ENCODE data around the gene FILIP1L. TPM values are rescaled to one million over a fixed set of nuclear protein-coding genes. Genes with fewer than 3 reads are reported as not detected.
A peak's percentile ranks its signal among the peaks of the same experiment; 100 is the strongest.

Gene FILIP1L
- total RNA-seq, 2 donors from 2014 or later = 77.0 to 86.6 TPM

DNA sequence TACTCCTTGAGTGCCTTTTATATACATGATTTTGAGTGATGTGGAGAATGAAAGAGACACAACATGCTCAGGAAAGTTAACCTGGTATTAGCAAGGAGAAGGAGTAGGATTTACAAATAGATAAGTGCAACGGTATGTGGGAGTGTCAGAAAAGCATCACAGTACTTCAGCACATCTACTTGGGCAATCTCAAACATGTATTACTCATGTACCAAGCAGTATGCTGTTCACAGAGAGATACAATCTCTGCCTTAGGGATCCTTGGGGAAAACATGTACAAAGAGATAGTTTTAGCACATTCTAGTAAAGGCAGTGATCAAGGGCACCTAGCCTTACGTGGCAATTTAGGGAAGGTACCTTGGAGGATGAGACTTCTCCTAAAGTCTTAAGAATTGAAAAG, 146.5 kb downstream of the FILIP1L start:
- intact Hi-C loops (cut with DNase I) = no loop called here
- DNase-seq = no peak
- ATAC-seq = peak in 1 of 2 donors; percentile 63

DNA sequence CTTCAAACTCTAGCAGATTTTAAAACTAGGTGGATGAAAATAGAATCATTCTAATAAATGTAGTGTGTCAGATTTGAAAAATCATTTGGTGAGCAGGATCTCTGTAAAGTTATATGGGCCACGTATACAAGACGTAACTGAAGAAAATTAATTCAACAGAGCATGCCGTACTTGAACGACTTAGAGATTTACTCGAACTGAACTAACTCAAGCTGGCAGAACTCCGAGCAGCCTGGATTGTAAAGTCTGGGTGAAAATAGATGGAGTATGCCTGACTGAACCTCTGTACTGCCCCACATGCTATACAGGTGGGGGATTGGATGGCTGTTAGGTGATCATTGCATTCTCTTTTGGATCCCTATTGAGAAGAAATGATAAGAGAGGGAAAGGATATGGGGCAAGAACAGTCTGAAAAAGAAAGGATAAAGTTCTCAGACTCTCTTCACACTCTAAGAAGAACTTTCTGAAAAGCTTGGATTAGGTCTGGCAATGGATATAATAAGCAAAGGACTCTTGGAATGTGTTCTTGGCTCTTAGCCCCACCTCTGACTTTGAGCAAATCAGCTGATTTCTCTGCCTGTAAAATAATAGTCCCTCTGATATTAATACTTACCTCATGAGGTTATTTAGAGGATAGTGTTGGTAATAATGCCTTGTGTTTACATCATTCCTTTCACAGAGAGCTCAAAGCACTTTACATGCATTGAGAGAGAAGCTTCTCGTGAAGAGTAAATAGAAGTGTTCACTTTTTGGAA, 147.5 kb downstream of the FILIP1L start:
- ATAC-seq (peak; percentile 22 to 56), DNase-seq (no peak)
- intact Hi-C loops (cut with DNase I) = no loop called here

DNA sequence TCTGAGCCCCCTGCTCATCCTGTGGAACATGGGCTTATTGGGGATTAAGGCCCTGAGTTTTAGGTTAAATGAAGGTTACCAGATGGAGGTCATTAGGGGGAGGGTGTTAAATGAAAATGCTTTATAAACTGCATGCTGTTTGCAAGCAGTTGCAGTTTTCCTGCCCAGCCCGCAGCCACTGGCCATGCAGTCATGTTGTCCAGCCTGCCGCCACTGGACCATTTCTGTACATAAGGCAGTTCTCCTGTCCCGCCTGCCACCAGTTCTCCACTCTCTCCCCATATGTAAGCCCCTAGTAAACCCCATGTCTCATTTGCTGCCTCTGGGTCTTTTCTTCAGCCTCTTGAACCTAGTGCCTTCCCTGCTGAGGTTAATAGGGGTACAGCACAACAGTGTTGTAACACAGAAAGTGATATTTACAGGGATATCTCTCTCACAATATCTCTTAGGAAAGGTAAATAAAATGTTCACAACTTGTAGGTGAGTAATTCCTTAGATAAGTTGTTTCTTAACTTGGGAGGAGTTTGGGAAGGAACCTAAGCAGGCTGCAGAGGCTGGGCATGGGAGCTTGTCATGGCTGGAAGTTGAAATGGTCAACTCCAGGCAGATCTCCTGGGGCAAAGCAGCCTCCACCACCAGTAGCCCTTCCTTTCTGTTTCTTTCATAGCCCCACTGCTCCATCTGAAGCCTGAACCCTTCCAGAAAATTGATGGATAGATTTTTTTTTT, 148.5 kb downstream of the FILIP1L start:
- peak in 1 of 2 donors; percentile 58 for ATAC-seq
- no peak for DNase-seq
- intact Hi-C loops (cut with DNase I) = no loop called here

DNA sequence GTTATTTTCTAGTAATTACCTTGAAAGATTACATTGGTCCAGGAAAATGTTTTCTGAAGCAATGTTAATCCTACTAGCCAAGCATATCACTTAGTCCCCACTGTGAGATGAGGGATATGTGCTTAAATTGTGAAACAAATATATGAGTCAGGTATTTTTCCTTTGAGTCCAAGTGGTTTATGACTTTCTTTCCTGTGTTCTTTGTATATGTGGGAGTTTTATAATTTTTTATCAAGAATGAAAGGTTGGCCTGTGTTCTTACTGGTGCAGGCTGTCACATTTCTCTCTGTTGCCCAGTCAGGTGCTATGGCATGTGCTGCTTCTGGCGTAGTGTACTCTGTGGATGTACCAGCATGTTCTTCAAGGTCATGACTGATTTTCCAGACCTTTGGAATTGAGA, 149.2 kb downstream of the FILIP1L start:
- DNase-seq = no peak
- intact Hi-C loops (cut with DNase I) = no loop called here
- peak; percentile 48 to 77 for ATAC-seq

DNA sequence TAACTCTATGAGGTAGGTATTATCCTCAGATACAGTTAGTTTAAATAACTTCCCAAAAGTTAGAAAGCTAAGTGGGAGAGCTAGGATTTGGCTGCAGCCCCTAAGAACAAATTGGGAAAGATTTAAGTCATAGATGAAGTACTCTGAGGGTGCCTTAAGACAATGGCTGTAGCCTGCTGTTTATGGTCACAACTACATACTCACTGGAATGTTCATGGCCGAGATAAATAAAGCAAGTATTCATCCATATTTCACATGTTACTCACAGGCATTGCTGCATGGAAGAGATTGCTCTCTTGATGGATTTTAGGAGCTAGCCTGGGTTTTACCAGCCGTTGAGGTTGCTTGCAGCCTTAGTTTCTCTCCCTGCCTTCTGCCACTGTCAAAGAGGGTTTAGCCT, 151.6 kb downstream of the FILIP1L start:
- intact Hi-C loops (cut with DNase I) = no loop called here
- DNase-seq = no peak
- no peak for ATAC-seq

DNA sequence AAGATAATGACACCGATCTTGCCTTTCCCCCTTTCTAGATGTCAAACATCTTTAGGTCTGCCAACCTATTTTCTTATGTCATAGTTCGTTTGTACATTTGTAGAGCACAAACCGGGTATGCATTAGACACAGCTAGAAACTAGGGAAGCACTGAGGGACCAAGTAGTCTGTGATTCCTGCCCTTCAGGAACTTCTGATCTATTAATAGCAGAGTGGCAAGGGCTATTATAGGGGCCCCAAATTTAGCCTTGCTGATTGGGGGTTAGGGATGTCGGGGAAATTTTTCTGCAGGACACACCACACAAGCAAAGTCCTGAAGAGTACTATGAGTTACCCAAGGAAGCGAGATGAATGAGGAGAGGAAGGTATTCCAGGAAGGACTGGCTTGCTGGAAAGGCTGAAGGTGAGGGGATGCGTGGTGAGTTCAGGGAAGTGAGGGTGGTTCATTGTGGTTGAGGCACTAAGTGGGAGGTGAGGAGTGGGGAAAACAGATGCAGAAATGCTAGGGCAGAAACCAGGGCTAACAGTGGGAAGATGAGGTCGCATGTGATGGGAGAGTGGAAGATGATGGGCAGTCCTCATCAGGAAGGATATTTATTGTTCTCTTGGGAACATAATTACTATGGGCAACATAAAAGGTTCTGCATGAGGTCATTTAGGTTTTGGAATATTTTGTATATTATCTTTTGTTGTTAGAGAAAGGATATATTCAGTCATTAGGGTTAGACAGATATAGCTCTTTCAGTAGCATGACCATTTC, 152.4 kb downstream of the FILIP1L start:
- DNase-seq = no peak
- no peak for ATAC-seq
- intact Hi-C loops (cut with DNase I) = no loop called here

DNA sequence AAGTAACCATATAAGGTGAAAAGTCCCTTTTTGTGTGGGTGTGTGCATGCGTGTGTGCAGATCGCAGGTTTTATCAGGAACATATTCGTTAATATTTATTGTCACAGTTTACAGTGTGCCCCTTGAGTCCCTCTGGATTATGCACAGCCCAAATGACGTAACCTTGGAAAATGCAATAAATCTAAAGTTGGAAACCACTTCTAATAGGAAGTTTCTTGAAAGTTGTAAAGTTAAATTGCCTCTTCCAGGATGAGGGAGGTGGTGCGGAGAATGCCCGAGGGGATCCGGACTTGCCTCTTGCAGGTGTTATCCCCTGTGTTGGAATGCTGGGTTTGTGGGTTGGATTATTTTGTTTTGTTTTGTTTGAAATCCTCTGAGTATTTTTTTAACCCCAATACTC, 153.4 kb downstream of the FILIP1L start:
- DNase-seq (no peak), ATAC-seq (no peak)
- intact Hi-C loops (cut with DNase I) = no loop called here

DNA sequence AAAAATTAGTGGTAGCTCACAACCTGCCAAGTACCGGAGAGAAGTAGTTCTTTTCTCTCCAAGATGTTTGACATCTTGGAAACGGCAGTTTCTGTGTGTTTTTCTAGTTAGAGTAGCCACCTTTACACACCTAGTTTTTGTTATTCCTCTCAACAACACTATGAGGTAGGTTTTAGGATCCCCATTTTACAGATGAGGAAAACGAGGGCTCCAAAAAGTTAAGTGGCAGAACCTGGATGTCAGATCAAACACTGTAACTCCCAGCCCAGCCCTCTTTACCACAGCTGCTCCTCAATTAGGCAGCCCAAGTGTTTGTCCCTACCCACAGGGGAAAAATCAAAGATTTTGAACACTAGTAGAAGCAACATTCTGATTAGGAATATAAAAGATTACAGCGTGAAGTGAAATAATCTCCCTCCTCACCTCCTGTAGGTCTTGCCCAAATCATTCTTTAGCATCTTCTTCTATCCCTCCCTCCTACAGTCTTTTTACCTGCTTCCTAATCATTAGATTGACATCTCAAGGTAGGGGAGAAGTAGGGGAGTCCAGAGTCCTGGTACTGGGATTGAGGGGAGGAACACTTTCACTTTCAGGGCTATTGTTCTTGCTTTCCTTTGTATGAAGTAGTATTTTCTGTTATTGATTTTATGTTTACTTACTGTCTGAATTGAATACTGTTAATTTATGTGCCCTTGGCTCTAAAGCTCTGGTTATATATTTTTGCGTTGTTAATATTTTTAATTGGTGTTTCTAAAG, 154.0 kb downstream of the FILIP1L start:
- DNase-seq (no peak), ATAC-seq (no peak)
- intact Hi-C loops (cut with DNase I) = no loop called here

DNA sequence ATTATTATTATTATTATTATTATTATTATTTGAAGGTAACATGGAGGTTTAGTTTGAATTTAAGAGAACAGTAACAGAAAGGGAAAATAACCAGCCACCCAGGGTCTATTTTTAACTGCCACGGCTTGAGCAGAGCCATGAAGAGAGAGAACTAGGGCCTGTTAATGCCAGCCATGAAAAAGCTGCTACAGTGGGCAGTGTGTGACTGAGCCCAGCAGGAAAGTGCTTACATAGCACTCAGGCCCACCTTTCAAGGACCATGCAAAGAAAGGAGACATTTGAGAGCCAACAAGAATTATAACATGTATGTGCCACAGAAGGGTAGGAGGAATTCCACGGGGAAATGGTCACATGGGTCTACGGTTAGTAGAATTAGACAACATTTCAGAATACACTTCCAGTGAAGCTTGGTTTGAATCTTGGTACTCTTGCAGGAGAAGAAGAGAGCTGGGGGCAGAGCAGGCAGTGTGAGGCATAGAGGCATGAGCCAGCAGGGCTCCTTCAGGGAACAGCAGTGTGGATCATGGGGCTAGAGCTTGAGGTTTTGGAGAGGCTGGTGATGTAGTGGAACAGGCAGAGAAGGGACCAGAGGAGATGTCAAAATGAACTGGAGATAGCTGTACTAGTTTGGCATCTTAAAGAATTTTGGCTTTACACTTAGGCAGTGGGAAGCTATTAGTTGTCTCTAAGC, 155.9 kb downstream of the FILIP1L start:
- no peak for DNase-seq
- intact Hi-C loops (cut with DNase I) = loop anchor here in 1 of 2 donors (10.0 kb wide), 1 partner anchor 86 kb away; no protein-coding TSS in a partner anchor
- peak; percentile 52 to 56 for ATAC-seq

DNA sequence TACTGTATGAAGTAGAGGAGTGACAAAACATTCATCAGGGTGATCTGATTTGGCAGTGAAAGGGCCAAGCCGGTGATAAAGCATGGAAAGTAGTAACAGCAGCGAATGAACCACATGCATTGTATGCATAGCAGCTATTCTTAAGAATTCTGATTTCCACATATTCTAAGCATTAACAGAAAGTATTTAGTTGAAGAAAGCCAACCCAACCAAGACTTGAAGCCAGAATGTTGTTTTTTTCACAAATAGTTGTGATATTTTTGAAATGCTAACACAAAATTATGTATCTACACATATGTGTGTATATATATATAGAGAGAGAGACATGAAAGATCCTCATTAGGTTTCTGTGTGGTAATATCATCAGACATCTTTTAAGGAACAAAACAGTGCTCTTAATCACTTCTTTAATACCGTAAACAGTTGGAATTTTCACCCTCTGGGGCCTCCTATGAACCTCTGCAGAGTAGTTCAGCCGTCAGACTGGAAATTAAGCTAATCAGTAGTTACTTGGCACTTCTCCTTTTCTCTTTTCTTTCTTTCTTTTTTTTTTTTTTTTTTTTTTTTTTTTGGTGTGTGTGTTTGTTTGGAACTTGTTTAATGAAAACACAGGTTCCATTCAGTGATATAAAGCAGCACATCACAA, 157.0 kb downstream of the FILIP1L start:
- no peak for DNase-seq

DNA sequence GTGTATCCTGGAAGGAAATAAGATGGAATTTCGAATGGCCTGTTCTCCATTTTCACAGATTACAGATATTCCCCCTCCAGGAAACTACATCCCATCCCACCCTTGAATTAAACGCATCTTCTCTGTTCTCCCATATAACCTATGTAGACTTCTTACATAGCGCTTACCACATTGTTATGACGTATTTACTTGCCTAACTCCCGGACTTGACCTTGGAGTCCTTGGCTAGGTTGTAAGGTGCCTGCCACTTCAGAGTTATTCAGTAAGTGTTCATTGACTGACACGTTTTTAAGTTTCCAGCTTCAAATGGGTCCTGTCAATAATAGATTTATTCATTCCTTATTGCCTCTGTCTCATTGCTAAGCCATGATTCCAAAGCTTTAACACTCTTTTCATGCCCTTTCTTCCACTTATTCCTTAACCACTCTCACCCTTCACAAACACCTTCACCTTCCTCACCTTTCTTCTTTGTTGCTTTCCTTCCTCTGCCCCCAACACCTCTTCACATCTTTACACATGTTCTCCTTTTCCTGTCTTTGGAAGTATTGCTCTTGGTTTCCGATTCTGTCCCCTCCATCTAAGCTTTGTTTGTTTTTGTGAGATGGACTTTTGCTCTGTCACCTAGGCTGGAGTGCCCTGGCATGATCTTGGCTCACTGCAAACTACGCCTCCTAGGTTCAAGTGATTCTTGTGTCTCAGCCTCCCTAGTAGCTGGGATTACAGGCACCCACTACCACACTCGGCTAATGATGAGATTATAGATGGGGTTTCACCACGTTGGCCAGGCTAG, 158.3 kb downstream of the FILIP1L start:
- DNase-seq (no peak), ATAC-seq (no peak)
- intact Hi-C loops (cut with DNase I) = loop anchor here in 1 of 2 donors (10.0 kb wide), 1 partner anchor 89 kb away; no protein-coding TSS in a partner anchor

More for the DNA sequence above, 157.0 kb downstream of the FILIP1L start:
- intact Hi-C loops (cut with DNase I) = loop anchor here in 1 of 2 donors (10.0 kb wide), 1 partner anchor 88 kb away; no protein-coding TSS in a partner anchor
- ATAC-seq = peak in 1 of 2 donors; percentile 39

DNA sequence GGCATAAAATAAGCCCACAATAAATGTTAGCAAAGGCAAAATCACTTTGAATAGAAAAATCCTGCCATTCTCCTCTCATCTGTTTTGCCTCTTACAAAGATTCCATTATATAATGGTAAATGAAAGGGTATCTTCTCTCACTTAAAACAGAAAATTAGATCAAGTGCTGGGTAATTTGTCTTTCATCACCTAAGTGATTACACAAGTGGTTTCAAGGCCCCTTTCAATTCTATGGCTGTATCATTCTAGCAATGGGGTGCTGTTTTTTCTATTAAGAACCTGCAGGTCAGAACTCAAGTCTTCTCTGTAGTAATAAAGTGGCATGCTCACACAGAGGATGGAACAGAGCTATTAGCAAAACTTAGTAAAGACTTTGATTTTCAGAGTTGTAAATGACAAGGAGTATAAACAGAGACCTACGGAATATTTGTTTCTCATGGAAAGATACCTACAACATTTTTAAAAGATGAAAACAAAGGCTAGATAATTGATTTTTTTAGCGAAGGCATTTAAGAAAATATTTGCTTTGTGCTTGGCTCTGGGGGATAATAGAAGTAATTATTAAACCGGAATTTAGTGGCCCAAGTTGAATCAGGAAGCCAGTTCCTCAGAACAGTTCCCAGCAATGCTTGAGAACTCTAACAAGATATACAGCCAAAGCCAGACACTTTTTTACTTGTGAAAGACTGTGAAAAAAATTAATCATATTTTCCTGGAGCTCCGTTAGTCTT, 159.2 kb downstream of the FILIP1L start:
- no peak for ATAC-seq

DNA sequence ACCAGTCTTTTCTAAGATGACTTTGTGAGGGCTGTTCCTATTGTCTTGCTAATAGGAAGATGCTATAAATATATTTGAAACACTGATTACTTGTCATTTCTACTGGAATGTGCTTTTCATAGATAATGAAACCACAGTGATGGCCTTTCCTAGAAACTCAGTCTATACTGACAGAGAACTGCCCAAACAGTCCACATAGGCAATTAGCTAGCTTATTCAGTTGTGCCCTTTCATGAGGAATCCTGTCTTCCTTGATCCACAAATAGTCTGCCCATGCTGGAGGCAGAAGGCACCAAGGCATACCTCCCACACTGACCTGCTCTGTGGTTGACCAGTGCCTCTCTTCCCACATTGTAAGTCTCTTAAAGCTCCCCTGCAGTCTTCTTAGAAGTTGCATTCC, 160.7 kb downstream of the FILIP1L start:
- no peak for ATAC-seq
- intact Hi-C loops (cut with DNase I) = loop anchor here in 1 of 2 donors (10.0 kb wide), 1 partner anchor 91 kb away; no protein-coding TSS in a partner anchor
- DNase-seq = no peak

More for the DNA sequence above, 159.2 kb downstream of the FILIP1L start:
- intact Hi-C loops (cut with DNase I) = loop anchor here in 1 of 2 donors (10.0 kb wide), 1 partner anchor 90 kb away; no protein-coding TSS in a partner anchor
- DNase-seq = no peak

DNA sequence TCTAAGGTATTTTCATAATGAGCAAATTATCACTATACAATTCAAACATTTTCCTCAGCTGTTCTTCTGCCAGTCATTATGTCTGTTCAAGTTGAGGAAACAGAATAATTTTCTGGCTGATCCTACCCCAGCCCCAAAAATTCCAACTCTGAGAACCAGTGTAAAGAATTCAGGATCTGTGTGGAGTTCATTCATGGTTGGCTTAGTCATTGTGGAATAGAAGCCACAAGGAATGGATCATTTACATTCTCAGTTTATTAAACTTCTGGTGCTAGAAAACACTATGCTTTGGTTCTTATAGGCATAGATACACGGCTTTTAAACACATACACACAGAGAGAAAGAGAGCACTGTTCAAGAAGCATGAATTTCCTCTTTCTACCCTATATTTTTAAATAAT, 162.0 kb downstream of the FILIP1L start:
- no peak for DNase-seq
- ATAC-seq = no peak
- intact Hi-C loops (cut with DNase I) = loop anchor here in 1 of 2 donors (10.0 kb wide), 1 partner anchor 92 kb away; no protein-coding TSS in a partner anchor

DNA sequence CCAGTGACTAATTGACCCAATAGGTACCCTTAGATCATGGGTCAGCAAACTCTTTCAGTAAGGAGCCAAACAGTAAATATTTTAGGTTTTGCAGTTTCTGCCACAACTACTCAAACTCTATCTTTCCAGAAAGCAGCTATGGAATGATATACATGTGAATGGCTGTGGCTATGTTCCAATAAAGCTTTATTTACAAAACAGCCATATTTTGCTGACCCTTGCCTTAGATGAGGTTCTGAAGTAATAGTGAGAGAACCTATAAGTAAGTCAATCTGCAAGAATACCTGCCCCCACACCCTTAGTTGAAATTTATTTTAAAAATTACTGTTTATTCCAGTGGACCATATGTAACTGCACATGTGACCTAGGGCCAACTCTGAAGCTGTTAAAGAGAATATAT, 162.6 kb downstream of the FILIP1L start:
- ATAC-seq (no peak), DNase-seq (no peak)
- intact Hi-C loops (cut with DNase I) = loop anchor here in 1 of 2 donors (10.0 kb wide), 1 partner anchor 93 kb away; no protein-coding TSS in a partner anchor

DNA sequence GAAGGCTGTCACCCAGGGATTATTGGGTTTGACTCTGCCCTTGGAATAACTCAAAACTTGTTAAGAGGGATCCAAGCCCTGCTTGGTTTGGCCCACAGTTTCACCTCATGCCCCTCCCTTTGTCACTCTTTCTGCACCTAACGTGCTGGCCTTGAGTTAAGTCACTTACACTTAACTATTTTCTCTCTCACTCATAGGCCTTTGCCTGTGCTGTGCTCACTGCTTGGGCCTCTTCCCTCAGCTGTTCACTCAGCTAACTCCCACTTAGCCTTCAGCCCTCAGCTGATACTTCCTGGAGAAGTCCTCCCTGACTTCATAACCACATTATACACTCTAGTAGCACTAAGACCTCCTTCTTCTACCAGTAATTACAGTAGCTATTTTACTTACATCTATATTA, 163.4 kb downstream of the FILIP1L start:
- DNase-seq (no peak), ATAC-seq (peak; percentile 34)
- intact Hi-C loops (cut with DNase I) = loop anchor here in 1 of 2 donors (10.0 kb wide), 1 partner anchor 94 kb away; no protein-coding TSS in a partner anchor

All from left cardiac atrium (tissue), 4 donors.